GM21786 (cell line): Measurements from ENCODE around the gene PRKAG2.

Source experiments
- ATAC-seq: cut with Tn5 transposase; IDR thresholded peaks from one replicate; pipeline ENCODE4 v1.9.1; 2021; ENCODE audit not compliant: unreplicated experiment

Gene PRKAG2

DNA sequence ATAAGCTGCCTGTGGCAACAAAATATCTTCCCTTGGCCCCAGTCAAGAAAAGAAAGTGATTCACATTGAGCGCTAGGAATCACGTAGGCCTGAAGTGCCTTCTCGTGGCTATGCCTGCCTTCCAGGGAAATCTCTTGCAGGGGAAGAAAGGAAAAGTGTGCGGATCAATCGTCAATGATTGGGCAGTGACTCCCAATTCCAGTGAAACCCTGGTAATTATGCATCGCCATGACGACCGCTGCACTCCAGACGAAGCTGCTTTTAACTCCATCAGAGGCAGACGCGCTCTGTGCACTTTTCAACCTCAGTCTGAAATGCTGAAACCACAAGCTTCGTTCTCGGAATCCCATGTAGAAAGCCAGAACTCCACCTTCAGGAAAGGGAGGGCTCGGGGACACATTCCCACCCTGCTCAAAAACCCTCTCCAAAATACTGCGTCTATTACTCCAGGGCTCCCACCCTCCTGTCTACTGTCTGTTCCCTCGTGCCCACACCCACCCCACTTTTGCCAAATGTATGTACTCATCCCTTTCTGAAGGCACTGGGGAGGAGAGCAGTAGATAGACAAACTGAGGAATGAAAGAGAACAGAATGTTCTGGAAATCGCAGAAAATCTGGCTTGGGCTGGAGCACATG is 24.2 kb upstream of the PRKAG2 start:
- ATAC-seq, result no peak

DNA sequence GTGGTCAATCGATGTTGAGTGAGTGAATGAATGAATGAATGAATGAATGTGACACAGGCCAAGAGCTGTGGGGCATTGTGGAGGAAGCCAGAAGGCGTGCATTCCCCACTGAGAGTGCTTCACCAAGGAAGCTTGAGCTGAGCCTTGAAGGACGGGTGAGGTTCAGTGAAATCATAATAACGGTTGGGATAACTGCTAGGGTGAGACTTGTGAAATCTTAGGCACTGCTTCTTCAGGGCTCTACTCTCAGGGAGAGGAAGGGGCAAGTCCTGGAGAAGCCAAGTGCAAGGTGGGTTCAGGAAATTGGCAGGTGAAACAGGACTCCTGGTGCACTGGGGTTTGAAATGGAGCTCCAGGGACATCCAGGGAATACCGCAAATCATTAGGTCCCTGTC is 23.7 kb upstream of the PRKAG2 start:
- no peak for ATAC-seq

DNA sequence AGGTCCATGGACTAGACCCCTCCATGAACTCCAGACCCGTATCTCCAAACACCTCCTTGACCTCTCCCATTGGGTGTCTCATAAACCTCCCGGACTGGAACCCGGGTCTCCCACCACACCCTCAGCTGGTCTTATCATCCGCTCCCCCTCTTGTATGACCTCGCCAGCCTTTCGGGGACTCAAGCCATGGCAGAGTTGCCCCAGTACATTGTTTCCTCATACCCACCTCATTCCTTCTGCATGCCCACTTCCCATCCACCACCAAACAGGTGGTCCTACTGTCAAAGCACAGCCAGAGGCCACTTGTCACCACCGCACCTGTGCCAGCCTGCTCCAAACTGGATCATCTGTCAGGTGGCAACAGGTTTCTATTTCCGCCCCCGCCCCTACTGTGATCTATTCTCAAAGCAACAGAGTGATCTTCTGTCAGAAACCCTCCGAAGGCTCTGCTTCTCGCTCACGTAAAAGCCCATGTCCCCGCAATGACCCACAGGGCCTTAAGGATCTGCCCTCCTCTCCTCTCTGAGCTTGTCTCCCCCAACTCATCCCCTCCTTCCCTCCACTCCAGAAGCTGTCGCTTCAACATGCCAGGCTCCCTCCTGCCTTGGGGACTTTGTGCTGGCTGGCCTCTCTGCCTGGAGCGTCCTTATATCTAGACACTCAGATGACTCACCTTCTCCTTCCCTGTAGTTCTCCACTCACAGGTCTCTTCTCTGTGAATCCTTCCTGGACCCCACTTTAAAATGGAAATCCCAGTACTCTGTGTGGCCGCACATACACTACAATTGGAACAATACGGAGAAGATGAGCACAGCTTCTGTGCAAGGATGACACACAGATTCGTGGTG is 22.8 kb upstream of the PRKAG2 start:
- no peak for ATAC-seq

DNA sequence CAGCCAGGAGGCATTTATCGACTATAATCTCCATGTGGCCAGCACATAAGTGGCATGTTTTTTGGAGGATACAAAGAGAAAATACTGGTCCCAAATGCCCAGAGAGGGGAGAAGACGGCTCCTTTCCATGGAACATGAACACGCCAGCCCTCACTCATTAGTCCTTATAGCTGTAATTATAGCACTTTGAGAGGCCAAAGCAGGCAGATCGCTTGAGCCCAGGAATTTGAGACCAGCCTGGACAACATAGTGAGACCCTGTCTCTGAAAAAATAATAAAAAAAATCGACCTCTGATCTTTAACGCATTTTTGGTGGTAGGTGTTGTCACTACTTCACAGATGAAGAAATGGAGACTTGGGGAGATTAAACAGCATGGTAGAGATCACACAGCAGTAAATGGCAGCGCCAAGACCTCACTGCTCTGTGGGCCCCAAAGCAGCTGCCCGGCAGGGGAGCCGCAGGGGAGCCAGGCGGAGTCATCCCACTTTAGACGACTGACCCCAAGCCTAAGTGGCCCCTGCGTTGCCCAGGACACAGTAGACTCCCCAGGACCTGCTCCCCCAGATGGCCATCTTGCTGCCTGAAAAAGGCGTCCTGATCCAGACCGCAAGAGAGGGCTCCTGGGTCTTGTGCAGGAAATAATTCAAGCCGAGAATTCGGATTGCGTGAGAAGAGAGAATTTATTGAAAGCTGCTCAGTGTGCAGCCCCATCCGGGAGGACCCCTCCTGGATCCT is 21.2 kb upstream of the PRKAG2 start:
- ATAC-seq, result no peak

DNA sequence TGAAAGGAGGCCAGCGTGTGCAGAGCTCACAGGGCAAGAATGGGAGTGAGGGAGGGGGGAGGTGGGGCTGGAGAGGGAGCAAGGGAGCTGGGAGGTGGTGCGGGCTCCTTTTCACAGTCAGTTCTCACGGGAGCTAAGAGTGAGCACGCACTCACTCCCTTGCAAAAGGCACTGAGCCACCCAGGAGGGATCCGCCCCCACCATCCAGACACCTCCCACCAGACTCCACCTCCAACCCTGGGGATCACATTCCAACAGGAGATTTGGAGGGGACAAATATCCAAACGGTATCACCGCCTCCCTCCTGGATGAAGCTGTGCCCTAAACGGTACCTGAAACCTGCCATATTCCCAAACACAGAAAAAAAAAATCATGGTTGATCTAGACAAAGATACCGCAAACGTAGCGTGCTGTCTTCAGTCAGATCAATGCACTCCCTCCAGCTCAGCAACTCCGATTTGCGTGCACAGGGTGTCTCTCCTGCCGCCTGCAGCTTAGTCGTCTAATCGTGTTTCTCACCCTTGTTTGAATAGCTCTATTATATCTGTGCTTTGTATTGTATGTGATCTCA is 20.3 kb upstream of the PRKAG2 start:
- no peak for ATAC-seq

DNA sequence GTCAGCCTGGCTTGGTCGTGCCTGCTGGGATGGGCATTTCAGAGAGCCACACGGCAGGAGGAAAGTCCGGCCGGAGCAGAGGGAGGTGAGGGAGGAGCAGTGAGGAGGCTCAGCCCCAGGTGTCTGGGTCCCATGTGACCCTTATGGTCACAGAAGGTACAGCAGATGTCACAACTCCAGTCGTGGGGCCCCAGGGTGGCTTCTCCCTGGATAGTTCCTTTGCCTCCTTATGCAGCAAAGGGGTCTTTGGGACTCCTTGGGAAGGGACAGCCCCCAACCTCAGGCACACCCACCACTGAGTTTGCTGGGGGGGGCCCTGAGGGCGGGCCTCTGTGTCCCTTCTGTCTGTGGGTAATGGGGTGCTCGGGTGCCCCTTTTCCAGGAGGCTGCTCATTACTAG is 19.6 kb upstream of the PRKAG2 start:
- ATAC-seq, result no peak

DNA sequence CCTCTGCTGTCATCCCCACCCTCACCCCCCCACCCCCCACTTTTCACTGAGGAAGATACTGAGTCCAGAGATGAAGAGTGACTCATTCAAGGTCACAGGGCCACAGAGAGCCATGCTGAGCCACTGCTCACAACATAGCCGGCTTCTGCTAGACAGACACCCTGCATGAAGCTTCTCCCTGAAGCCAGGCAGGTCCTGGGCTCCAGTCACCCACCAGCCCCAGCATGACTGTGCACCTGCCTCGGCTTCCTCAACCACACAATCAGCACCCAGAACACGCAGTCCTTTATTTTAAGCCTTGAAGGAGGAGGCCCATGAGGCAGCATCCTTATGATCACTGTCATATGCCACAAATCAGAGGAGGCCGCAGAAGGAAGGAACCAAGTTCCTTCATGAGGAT is 19.2 kb upstream of the PRKAG2 start:
- ATAC-seq, result no peak

DNA sequence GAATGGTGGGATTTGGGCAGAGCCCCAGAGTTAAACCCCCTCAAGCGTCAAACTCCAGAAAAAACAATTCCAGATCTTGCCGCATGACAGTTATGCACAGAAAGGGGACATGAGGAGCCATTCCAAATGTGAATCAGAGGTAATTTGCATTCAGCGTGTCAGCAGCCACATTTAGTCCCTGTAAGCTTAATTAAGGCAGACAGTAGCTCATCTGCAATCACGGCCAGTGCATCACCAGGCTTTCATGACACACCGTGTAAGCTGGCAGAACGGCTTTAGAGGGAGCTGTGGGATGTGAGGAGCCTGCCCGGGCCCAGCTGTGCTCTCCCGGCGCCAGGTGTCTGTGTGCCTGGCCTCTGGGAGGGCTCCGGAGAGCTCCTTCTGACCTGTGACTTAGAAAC is 18.7 kb upstream of the PRKAG2 start:
- ATAC-seq, result no peak

DNA sequence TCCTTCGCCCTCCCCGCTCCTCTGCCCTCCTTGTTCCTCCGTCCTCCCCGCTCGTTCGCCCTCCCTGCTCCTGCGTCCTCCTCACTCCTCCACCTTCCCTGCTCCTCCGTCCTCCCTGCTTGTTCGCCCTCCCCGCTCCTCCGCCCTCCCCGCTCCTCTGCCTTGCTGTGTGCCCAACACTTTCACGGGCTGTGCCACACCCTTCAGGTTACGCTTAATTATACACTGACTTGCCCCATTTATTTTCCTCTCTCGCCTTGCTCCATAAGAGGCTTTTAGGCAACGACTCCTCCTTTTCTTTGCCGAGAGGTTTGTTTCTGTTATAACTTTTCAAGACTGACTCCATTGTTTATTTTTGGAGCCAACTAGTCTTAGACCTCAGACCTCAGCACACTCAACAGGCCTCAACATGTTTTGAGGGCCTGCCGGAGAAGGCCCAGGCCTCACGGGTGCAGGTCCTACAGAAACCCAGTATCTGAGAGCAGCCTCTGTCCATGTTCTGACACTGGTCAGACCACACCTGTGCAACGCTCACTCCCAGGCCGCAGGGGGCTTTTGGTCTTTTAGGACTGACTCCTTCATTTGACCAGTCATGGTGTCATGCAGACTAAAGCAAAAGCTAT is 18.2 kb upstream of the PRKAG2 start:
- ATAC-seq, result no peak

DNA sequence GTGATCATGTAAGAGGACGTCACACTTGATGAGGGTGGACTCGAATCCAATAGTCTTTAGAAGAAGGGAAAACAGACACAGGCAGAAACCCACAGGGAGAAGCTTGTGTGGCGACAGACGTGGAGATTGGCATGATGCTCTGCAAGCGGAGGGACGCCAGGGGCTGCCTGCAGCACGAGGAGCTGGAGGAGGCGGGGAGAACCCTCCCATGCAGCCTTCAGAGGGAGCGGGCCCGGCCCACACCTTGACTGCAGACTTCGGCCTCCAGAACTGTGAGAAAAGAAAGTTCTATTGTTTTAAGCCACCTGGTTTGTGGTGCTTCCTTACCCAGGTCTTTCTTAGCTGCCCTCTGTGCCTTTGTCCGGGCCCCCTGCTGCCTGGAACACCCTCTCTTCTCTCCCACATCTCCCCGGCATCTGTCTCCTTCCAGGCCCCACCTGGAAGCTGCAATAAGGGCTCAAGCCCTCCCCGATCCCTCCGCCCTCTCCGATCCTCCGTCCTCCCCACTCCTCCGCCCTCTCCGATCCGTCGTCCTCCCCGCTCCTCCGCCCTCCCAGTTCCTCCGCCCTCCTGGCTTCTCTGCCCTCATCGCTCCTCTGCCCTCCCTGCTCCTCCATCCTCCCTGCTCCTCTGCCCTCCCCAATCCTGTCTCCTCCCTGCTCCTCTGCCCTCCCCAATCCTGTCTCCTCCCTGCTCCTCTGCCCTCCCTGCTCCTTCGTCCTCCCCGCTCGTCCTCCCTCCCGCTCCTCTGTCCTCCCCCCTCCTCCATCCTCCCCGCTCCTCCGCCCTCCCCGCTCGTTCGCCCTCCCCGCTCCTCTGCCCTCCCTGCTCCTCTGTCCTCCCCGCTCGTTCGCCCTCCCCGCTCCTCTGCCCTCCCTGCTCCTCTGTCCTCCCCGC is 17.4 kb upstream of the PRKAG2 start:
- ATAC-seq, result no peak

DNA sequence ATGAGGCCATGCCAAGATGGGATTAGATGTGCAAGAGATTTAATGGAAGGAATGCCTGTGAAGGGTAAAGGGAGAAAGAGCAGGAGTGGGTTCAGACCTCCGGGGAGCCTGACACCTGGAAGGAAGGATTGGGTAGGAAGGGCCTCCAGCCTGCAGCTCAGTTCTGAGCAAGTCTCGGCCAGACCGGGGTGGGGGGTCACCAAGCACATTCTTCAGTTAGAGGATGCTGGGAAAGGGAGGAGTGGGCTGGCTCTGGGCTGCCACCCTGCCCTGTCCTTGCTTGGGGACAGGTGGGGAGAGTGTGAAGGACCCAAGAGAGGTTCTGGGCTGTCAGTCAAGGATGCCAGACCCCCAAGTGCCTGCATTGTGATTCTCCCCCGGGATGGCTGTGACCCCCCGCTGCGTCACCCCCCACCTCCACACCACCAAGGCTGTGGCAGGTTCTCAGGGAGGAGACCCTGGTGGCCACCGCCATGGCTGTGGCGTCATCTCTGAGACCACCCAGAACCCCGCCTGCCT is 16.5 kb upstream of the PRKAG2 start:
- no peak for ATAC-seq

DNA sequence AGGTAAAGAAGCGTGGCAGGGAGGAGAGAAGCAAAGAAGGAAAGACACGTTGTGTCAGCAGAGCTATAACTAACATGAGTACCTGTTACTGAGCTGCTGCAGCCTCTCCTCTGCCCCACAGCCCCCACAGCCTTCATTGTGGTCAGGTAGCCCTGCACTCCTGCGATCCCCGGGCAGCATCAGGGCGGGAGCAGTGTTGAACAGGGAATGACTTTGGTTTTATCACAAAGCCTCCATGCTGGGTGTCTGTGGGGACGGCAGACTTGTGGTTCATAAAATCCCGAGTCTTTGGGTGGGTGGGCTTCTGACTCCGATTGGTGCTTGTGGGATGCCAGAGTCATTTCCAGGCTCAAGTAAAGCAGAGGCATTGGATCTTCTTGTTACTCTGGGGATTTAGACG is 14.8 kb upstream of the PRKAG2 start:
- no peak for ATAC-seq

DNA sequence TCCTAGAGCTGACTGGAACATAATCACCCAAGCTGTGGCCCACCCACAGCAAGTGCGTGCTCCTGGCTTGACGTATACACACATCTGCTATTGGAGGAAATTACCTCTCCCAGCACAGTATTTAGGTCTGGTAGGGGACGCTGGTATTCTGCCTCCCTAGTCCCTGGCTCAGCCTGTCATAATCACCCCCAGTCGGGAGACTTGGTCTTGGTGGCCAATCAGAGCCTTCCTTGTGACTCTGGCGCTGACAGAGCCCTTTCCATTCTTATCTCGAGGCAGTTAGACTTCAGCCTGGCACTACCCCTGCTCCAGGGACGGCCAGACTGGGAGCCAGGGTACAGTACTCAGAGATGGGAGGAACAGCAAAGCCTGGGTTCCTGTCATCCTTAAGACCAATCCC is 14.3 kb upstream of the PRKAG2 start:
- no peak for ATAC-seq

DNA sequence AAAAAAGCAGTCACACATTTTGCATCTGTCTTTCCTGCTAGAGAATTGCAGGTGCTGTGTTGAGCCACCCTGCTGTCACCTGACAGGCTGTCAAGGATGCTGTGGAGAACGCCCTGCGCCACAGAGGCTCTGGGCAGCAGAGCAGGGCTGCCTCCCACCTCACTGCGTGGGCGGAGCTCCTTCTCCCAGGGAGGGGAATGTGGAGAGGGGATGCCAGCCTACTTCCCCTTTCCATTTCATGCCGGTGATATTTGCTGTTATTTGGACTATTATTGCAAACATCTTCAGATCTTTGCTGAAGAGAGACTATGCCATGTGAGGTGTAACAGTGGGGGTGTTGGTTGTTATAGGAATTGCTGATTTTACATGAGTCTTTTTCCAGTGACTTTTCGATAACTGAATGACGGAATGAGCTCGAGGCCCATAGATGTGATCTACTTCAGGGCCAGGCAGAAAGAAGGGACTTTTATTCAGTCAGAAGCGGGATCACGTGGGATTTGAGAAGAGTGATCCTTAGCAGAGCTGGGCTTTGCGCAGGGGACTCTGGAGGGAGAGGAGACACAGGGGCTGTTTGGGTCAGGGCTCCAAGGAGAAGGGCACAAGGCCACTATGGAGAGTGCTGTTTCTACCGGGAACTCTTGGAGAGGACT is 13.6 kb upstream of the PRKAG2 start:
- no peak for ATAC-seq

DNA sequence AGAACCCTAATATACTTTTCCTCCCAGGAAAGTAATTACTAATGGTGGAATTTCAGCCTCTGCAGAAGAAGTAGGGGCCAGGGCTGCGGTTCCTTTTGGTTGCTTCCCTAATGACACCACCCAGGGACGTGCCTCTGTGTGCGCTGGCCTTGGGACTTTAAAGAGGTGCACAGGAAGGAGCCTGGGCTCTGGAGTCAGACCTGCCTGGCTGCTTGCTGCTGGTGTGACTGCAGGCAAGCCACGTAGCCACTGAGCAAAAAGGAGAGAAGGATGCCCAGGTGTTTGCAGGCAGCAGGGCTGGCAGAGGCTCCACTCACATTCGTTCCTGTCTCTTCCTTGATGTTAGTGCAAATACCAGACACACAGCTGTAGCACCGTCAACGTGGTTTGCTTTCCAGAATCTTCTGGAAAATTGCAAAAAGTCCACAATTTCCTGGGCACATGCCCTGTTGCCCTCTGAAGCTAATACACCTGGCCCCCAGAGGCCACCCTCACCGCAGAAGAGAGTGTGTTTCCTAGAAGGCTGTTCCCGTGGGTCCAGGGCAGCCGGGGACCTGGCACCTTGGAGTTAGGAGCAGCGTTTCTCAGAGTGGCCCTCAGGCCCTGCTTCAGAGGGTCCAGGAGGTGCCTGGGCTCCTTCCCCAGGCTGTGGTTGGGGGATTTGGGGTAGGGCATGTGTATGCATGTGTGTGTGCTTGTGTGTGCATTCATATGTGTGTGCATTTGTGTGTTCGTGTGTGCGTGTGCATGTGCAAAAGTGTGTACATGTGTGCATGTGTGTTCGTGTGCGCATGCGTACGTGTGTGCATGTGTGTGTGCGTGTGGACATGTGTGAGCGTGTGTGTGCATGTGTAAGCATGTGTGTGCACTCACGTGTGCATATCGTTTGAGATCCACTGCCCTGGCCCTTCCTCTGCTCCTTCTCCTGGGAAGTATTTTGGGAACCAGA is 12.8 kb upstream of the PRKAG2 start:
- ATAC-seq, result no peak

DNA sequence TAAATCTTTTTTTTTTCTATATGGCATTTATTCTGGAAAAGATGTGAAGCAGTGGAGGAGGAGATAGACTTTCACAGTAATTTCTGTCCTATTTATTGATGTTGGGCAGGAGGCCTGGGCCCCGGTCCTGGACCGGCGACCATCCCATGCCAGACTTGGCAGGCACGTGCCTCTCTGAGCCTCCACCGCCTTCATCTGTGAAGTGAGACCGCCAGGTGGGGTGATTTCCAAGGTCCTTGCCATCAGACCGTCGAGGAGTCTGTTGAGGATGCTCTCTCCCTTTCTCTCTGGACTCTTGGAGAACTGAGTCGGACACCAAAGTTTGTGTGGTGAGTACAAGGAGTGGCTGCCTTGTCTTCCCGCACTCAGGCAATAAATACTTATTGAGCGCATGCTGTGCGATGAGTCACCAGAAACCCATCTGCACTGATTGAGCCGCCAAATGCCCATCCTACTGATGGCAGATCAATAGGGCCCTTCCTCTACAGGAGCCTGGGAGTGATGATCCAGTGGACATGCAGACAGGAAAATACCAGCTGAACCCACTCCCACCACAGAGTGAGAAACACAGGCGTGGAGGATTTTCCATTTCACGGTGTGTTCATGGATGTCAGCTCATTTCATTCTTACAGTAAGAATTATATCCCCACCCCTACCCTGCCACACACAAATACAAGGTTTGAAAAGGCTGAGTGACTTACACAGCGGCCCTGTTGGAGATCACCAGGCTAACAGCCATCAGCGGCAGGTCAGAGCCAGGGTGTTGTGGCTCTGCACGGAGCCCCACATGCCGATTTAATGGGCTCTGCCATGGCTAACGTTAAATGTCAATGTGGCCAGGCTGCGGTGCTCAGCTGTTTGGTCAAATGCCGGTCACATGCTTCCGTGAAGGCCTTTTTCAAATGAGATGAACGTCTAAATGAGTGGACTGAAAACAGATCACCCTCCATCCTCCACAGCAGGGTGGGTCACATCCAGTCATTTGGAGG is 11.5 kb upstream of the PRKAG2 start:
- ATAC-seq, result no peak

DNA sequence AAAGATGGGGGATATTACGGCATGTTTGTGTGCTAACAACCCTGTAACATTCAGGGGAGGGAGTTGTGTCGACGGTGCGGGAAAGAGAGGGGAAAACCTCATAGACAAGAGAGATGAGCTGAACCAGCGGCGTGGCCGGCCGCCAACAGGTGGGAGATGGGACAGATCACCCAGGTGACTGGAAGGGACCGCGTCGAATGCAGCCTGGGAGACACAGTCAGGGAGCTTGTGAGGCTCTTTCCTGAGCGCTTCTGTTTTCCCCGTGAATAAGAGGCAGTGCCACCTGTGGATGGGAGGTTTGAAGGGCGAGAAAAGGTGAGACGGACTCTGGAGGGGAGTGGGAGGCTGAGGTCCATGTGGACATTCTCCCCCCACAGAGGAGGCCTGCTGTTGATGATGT is 9.9 kb upstream of the PRKAG2 start:
- no peak for ATAC-seq
